ENCODE data around the gene FPR2. TPM values are rescaled to one million over a fixed set of nuclear protein-coding genes. Genes with fewer than 3 reads are reported as not detected.

FPR2 gene
- polyA plus RNA-seq, 3 donors, result 36.2 to 108 (median 70.3) TPM

DNA sequence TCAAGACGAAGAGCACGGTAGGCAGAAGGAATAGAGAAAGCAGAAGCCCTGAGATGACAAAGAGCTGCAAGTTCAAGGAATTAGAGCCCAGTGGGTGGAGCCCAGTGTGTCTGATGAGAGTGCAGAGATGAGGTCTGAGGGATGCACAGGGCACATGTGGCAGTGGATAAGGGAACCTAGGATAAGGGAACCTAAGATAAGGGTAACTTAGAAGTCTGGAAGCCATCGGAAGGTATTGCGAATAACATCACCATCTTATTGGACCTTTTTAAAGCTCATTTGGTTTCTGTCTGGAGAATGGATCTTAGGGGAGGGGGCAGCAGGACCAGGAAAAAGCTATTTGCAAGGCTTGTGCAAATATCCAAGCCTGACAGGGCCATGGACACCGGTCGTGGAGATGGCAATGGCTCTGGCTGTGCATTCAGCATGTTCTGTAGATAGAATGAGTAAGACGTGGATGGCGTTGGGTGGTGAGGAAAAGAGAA is 35.3 kb downstream of the FPR2 start:
- no peak overlapping the region for H2AFZ ChIP-seq (ENCODE audit: insufficient read depth, low read depth, low read length, poor library complexity, severe bottlenecking)
- no peaks in the 10 kb centered on the region for H3K9me3 ChIP-seq (replicated peaks in 1 of 2; ENCODE audit: control insufficient read depth in 1 of 2, insufficient read depth in 1 of 2, low read length in 2 of 2)
- peak overlapping the region; percentile 20 for H3K4me2 ChIP-seq (replicated peaks; ENCODE audit: extremely low read depth, low read length, poor library complexity, severe bottlenecking)
- peaks cover 3 to 11% (median 4%) of the 10 kb centered on the region in 3 donors for H3K27me3 Mint-ChIP-seq (ENCODE audit: low read depth in 3 of 3)
- TF ChIP-seq, protein P1, sequence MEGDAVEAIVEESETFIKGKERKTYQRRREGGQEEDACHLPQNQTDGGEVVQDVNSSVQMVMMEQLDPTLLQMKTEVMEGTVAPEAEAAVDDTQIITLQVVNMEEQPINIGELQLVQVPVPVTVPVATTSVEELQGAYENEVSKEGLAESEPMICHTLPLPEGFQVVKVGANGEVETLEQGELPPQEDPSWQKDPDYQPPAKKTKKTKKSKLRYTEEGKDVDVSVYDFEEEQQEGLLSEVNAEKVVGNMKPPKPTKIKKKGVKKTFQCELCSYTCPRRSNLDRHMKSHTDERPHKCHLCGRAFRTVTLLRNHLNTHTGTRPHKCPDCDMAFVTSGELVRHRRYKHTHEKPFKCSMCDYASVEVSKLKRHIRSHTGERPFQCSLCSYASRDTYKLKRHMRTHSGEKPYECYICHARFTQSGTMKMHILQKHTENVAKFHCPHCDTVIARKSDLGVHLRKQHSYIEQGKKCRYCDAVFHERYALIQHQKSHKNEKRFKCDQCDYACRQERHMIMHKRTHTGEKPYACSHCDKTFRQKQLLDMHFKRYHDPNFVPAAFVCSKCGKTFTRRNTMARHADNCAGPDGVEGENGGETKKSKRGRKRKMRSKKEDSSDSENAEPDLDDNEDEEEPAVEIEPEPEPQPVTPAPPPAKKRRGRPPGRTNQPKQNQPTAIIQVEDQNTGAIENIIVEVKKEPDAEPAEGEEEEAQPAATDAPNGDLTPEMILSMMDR (IDR thresholded peaks at IDR 0.05), result no peak
- WGBS (ENCODE audit: insufficient coverage), result 47% methylated on average over 4 of the region's 8 CpGs
- H3K79me2 ChIP-seq (ENCODE audit: insufficient read depth, low read length), result no peaks in the 10 kb centered on the region
- peak overlapping the region in 1 of 2 donors; percentile 46 for H3K27ac ChIP-seq (ENCODE audit: low read depth in 1 of 2, low read length in 2 of 2)
- DNase-seq, result peak; percentile 71 to 76 (median 74)
- H4K20me1 ChIP-seq (ENCODE audit: insufficient read depth, low read length), result no peaks in the 10 kb centered on the region
- no peaks in the 10 kb centered on the region for H3K27me3 ChIP-seq (ENCODE audit: control insufficient read depth in 2 of 2, insufficient read depth in 2 of 2, low read length in 2 of 2)
- peak overlapping the region in 1 of 3 experiments; percentile 15 for H3K4me3 ChIP-seq (replicated peaks in 1 of 3; ENCODE audit: low read depth in 2 of 3, low read length in 3 of 3)
- H3K9ac ChIP-seq (ENCODE audit: insufficient read depth, low read length, poor library complexity, severe bottlenecking), result no peak overlapping the region
- H3K4me1 ChIP-seq (ENCODE audit: control insufficient read depth in 1 of 2, insufficient read depth in 2 of 2, low read length in 2 of 2), result peaks cover 53 to 70% of the 10 kb centered on the region in 2 donors
- intact Hi-C loops (cut with micrococcal nuclease), result no loop called here
- peaks cover 0 to 13% (median 7%) of the 10 kb centered on the region in 7 donors for H3K9me3 Mint-ChIP-seq
- H3K4me3 Mint-ChIP-seq, result peak overlapping the region in 1 of 2 donors; percentile 61
- H3K36me3 Mint-ChIP-seq, result peaks cover 0 to 6% of the 10 kb centered on the region in 2 donors
- no peaks in the 10 kb centered on the region for H3K36me3 ChIP-seq (replicated peaks in 1 of 2; ENCODE audit: control insufficient read depth in 1 of 2, insufficient read depth in 2 of 2, low read length in 2 of 2)
- H3K4me1 Mint-ChIP-seq, result peaks cover 62% of the 10 kb centered on the region
- H3K27ac Mint-ChIP-seq, result peak overlapping the region in 6 of 7 donors; percentile 27 to 82 (median 60)

DNA sequence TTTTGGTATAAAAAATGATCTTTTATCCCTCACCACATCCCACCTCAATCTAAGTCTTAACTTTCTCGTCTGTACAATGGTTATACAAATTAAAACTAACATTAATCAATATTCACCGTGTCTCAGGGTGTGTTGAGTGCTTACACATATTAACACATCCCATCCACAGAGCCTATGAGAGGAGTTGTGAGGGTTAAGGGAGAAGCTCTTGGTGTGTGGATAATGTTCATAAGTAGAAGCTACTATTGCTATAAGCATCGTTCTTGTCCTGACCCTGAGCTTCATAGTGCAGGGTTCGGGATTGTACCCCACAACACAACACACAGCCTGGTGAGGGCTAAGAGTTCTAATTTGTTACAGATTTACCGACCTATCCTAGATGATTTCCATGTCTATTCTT is 36.5 kb downstream of the FPR2 start:
- no CpG with 5 or more reads among the region's 5 CpGs for WGBS (ENCODE audit: insufficient coverage)
- Mint-ChIP-seq H3K4me3 (no peak overlapping the region), H3K9me3 (peaks cover 0 to 18% (median 7%) of the 10 kb centered on the region in 7 donors)

More for the DNA sequence above, 36.5 kb downstream of the FPR2 start:
- Histone ChIP-seq H3K36me3 (replicated peaks in 1 of 2; ENCODE audit: control insufficient read depth in 1 of 2, insufficient read depth in 2 of 2, low read length in 2 of 2) (no peaks in the 10 kb centered on the region), H3K4me3 (replicated peaks in 1 of 3; ENCODE audit: low read depth in 2 of 3, low read length in 3 of 3) (no peak overlapping the region), H3K27ac (ENCODE audit: low read depth in 1 of 2, low read length in 2 of 2) (no peak overlapping the region), H3K4me2 (replicated peaks; ENCODE audit: extremely low read depth, low read length, poor library complexity, severe bottlenecking) (no peak overlapping the region), H3K9me3 (replicated peaks in 1 of 2; ENCODE audit: control insufficient read depth in 1 of 2, insufficient read depth in 1 of 2, low read length in 2 of 2) (no peaks in the 10 kb centered on the region), H4K20me1 (ENCODE audit: insufficient read depth, low read length) (no peaks in the 10 kb centered on the region), H3K79me2 (ENCODE audit: insufficient read depth, low read length) (no peaks in the 10 kb centered on the region), H2AFZ (ENCODE audit: insufficient read depth, low read depth, low read length, poor library complexity, severe bottlenecking) (no peak overlapping the region), H3K9ac (ENCODE audit: insufficient read depth, low read length, poor library complexity, severe bottlenecking) (no peak overlapping the region), H3K4me1 (ENCODE audit: control insufficient read depth in 1 of 2, insufficient read depth in 2 of 2, low read length in 2 of 2) (peaks cover 53 to 70% of the 10 kb centered on the region in 2 donors), H3K27me3 (ENCODE audit: control insufficient read depth in 2 of 2, insufficient read depth in 2 of 2, low read length in 2 of 2) (no peaks in the 10 kb centered on the region)
- no peak for DNase-seq
- intact Hi-C loops (cut with micrococcal nuclease), result no loop called here
- TF ChIP-seq, protein P1 (IDR thresholded peaks at IDR 0.05), result no peak
- Mint-ChIP-seq H3K4me1 (peaks cover 62% of the 10 kb centered on the region), H3K27me3 (ENCODE audit: low read depth in 3 of 3) (peaks cover 0 to 8% (median 3%) of the 10 kb centered on the region in 3 donors), H3K27ac (no peak overlapping the region), H3K36me3 (peaks cover 0 to 6% of the 10 kb centered on the region in 2 donors)

Data from CD14-positive monocyte (primary cell).